Fibroblast of peridontal ligament (primary cell): ENCODE results near the gene MEIS1.

Experiments used
- DNase-seq: peaks from one replicate; pipeline ENCODE4 v3.0.0-alpha.2; 2010; ENCODE audit errors: extremely low read depth

MEIS1 gene

DNA sequence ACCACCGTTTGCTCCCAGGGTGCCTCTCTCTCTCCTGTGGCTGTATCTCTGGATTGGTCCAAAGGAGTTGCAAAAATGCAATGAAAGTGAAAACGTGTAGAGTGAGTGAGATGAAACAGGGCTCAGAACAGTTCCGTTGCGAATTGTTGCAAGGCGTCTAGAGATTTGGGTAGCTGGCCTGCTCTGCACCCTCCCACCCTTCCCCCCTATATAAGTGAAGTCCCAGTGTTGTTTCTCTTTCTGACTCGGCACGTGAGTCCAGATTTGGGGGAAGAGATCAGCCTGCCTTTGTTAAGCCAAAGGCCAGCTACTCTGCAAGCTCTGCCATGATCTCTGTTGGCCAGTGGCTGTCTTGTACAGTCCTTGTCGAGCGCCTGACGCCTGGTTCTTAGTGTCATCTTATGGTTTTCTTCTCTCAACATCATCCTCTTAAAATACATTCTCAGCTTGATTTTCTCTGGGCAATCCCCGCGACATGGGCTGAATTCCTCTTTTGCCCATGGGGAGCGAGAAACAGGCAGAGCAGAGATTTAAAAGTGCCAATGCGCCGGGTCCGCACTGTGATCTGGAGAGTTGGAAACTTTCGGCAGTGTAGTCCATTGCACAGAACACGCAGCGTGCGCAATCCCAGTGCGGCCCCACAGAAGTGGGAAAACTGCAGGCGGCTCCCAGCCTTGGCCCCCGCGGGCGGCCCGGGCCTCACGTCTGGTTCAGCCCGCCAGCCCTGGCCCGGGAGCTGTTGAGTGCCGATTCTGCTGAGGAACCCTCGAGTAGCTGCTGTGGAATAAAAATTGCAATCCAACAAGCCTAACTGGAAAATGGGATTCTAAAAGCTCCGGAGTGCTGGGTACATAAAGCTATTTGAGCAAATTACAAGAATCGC is 9.3 kb downstream of the MEIS1 start:
- no peak for DNase-seq

DNA sequence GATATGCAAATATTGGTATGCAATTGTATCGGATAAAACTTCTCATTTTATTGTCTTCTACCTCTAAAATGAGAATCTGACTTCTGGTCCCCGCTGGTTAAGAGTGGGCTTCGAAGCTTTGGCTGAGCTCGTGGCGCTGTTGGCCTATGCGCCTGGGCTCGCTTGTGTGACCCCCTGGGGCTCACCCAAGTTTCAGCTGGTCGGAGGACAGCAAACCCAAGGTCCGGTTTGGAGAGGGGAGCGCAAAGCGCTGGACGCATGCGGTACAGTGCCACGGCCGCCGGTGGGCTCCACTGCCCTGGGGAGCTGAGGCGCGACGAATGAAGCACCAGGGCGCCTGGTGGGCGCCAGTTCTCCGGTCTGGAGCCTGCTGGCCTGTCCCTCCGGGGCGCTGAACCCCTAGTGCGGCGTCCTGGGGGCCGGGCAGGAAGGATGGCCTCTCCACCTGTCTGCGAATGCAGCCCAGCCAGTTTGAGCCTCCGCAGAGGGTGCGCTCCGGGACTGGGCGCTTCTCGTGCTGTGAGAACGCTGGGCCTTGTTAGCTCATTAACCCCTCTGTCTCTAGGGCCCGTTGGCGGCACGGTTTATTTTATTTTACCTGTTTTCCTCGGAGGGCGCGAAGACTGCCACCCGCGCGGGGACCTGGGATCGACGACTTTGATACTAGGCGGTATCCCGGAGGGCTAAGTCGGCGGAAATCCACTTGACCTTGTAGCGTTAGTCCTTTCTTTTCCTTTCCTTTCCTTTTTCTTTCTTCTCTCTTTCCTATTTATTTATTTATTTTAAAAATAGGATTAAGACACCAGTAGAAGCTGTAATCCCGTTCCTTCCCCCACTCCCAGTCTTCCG is 10.4 kb downstream of the MEIS1 start:
- no peak for DNase-seq

DNA sequence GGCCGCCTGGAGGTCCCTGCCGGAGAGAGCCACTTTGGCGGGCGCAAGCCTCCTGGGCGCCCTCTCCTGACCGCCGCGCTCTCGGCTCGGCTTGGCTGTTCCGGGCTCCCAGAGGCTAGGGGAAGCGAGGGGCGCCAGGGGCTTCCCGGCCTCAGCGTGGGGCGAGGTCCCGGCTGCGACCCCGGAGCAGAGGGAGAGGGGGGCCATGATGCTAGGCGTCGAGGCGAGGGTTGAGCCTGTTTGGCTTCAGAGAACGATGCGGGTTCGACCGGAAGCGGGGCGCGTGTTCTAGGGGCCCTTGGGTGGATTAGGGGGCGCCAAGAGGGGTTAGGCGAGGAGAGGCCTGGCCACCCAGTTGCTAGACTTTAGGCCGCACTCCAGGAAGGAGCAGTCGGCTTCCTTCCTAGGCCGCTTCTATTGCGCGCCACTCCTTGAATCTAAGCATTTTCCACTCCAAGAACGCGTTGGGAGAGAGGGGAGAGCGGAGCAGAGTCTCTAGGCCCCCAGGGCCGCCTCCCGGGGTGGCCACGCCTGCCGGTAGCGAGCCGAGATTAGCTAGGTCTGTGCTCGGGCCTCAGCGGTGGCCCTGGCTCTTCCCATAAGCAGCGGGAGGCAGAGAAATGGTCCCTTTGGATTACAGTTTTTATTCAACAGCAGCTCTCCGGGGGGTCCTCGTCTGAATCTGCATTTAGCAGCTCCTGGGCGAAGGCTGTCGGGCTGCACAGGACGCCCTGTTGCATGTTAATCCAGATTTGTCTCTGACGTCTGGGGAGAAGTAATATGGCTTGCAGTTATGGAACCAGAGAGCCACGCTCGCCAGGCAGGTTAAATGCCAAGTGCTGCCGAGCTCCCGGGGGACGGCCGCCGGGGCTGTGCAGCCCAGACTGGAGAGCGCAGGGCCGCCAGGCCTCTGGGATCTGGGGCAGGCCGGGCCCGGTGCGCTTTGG is 11.3 kb downstream of the MEIS1 start:
- DNase-seq = no peak

DNA sequence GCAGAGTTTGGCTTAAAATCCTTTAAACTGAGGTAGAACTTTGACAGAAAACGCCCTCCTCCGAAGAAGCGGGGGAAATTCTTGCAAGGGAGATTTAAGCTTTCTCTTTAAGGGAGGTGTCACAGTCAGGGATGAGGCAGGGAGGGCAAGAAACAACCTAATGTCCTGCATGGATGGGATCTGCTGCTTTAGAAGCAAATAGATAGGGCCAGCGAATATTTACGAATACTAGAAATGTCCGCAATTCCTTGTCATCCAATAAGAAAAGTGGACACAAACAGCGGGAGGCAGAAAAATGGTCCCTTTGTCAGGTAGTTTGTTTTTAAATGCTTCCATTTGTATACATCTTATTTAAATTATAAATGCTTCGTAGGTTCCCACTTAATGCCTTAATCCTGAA is 12.0 kb downstream of the MEIS1 start:
- DNase-seq = no peak

DNA sequence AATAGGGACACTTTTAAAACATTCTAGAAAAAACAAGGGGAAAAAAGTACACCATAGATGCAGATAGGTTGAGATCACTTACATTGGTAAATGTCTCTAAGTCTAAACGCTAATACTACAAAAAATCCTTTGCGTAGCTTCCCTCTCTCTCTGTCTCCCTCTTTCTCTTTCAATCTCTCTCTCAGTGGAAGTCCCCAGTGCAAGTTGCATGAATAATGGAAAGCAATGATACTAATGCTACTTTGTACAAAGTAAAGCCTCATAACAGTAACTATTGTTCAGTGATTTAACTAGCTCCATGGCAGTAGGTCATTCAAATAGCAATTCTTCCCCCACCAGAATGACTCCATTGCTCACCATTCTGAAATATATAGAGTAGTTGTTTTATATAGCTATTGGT is 12.8 kb downstream of the MEIS1 start:
- DNase-seq = no peak

DNA sequence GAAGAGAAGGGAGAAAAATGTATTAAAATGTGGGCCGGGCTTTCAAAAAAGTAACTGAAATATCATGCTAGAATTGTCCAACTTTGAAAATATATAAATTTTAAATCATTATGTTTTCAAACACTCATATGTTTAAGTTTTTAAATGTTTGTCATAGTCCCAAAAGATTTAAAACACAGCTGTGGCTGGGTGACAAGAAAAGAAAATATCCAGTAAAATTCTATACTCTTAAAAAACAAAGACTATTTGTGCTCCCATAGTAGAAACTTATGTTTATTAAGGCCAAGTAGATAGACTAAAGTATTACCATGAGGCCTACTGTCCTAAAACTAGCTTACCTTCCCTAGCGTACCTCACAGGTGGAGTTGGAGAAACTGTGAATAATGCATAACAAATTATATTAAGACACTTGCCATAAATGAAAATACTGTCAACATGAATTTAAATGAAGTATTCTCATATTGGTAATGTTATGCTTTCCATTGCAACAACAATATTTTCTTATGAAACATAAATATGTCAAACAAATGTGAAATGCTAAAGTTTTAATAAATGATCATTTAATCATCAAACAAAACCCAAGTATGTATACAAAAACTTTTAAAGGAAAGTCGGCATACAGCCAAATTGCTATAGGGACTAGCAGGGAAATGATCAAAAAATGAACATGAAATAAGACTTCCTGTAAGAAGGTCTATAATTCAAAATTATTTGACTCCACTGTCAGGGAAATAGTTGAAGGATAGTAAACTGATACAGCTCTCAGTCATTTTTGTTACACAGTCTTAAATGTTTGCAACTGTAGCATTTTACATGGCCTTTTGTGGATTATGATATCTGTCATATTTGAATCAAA is 13.4 kb downstream of the MEIS1 start:
- DNase-seq = no peak

DNA sequence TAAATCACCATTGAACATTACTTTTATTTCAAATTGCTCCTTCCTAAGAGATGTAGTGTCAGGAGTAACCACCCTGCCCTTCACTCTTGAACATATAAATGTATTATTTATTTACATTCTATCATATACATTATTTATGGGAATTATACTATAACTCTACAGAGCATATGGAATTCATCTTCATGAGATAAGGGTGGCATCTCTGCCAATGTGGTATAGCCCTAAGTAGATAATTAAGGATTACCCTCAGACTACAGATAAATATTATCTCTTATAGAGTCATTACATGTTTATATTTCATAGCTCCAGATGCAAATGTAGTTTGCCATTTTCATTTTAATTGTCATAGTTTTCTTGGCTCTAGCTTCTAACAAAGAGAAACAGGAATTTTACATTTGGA is 17.3 kb downstream of the MEIS1 start:
- DNase-seq = no peak

DNA sequence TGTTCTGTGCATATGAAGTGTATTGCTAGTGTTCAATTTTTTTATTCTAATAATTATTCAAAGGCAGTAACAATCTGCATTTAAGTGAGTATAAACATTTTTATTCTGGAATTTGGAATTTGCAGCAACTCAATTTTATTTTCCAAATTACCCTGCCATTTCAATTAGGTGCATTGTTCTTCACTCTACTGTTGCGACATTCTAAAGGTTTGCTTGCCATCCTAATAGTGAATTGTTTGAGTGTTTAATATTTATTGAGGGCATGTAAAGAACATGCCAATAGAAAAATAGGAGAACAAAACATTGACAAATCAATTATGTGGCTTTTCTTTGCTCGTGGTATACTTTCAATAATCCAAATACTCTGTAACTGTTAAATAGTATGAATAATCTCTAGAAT is 18.0 kb downstream of the MEIS1 start:
- DNase-seq = no peak

GRCh38 chr2:66455490-66455889 is 20.6 kb downstream of the MEIS1 start:
- DNase-seq = no peak

- no peak for DNase-seq
These were observed 21.5 kb downstream of the MEIS1 start for GRCh38 chr2:66456183-66457041.

DNA sequence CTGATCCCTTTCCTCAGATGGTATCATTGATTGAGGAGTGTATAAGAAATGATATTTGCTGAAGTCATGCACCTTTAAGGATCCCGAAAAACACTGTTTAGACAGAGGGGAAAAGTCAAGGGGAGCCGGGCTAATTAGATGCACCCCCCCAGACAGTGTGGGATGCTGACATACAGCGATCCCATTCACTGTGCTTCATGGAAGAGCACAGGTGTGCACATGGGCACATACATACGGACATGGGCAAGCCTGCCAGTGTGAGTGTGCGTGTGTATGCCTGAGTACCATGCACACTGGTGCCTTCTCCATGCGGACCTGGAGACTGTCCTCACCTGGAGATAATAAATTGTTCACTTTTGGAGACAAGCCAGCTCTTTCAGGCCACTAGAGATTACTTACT is 22.6 kb downstream of the MEIS1 start:
- DNase-seq = no peak

DNA sequence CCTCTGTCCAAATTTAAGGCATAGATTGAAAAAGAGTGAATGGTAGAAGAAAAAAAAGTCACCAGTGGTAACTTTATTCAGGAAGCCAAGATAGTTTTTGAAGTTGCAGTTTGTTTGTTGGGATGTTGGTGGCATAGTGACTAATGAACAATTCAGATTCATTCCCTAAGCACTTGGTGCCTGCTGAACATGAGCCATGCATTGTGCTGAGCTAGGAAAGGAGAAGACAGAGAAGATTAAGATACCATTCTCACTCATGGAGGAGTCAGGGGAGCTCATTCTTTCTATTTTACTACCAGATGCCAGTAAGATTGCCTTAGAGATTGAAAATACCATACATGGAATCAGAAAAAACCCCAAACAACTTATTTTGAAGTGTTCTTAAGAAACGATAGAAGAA is 25.1 kb downstream of the MEIS1 start:
- DNase-seq = no peak

- DNase-seq = no peak
These were observed 26.2 kb downstream of the MEIS1 start for GRCh38 chr2:66461001-66461663.

DNA sequence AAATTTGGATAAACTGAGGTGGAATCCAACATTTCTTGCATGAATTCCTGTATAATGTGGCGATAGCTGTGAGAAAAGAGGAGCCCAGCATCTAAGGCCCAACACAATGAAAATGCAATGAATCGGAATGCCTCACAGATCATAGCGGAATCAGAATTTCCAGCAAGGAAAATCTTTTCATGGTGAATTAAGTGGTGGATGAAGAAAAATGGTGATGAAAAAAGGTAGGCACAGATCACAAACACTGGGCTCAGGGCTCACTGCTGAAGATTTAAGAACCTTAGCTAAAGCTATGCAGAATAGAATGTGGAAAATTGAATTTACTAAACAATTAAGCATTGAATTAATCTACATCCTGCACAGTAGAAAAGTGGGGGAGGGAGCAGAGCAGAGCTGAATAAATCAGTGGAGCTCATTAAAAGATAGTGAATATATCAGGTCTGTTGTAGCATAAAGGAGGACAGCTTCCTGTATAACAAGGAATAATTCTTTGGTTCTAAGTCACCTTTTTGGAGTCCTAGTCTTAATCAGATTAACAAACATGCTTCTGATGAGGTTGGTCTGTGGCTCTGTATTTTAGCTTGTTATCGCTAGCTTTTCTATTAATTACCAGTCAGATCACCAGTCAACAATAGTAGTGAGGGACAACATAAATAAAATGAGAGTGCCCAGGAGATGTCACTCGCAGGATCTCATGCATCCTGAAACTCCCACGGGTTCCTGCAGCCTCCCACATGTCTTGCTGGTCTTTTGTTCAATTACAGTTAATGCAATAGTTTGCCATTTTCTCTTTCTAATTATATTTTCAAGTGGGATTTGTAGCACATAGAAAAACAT is 27.0 kb downstream of the MEIS1 start:
- no peak for DNase-seq

- DNase-seq = no peak
These were observed 27.5 kb downstream of the MEIS1 start for GRCh38 chr2:66462501-66462825.

GRCh38 chr2:66463206-66463755 is 28.4 kb downstream of the MEIS1 start:
- DNase-seq = no peak

DNA sequence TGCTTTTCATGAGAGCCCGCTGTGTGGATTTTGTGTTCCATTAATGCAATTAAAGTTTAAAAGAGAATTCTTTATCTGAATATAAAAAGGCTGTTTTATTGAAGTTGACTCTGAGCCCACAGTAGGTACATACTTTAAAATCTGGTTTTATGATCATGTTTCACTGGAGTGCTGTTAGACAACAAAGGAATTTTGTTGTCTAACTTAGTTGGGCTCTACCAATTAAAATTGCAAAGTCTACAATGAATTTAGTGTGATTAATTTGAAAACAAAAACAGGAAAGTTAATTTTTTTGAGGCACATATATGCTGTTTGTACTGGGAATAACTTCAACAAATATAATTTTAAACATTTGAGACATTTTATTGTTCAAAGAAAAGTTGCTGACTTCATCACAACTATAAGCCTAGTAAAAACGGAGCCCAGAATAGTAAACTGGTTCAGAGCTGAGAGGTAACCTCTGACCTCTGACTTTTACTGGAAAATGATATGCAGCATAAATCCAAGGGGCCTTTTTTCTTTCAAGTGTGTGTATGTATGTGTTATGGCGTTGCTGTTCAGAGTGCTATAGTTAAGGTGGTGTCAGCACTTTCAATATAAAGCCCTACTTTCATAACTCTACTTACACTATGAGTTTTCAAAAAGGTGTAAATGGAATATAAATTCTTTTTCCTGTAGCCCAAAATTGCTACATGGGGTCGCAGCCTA is 30.2 kb downstream of the MEIS1 start:
- DNase-seq = no peak

- no peak for DNase-seq
These were observed 31.5 kb downstream of the MEIS1 start for GRCh38 chr2:66466433-66466832.
